Sigmoid colon (tissue), 4 donors: ENCODE results near the gene ACTR3C.

ENCODE experiments used
- EP300 ChIP-seq, 4 donors: sonication (generic); formaldehyde crosslinking; IDR thresholded peaks; one replicate each; pipeline ENCODE4 v1.6.1; 2017; ENCODE audit warnings: antibody characterized with exemption in 4 of 4
- POLR2AphosphoS5 ChIP-seq, 4 donors: sonication (generic); formaldehyde crosslinking; IDR thresholded peaks; one replicate each; pipeline ENCODE4 v1.6.1; 2017; ENCODE audit warnings: antibody characterized with exemption in 4 of 4
- TF ChIP-seq, protein P1 (sequence below), 4 experiments: fragments of 450-650 bp in 3 of 4; fragments of 200-600 bp in 1 of 4; IDR thresholded peaks; one replicate each; pipeline ENCODE4 v1.5.1; 2016 to 2019; ENCODE audit warnings: antibody characterized with exemption in 4 of 4, mild to moderate bottlenecking in 3 of 4, moderate library complexity in 2 of 4

DNA sequence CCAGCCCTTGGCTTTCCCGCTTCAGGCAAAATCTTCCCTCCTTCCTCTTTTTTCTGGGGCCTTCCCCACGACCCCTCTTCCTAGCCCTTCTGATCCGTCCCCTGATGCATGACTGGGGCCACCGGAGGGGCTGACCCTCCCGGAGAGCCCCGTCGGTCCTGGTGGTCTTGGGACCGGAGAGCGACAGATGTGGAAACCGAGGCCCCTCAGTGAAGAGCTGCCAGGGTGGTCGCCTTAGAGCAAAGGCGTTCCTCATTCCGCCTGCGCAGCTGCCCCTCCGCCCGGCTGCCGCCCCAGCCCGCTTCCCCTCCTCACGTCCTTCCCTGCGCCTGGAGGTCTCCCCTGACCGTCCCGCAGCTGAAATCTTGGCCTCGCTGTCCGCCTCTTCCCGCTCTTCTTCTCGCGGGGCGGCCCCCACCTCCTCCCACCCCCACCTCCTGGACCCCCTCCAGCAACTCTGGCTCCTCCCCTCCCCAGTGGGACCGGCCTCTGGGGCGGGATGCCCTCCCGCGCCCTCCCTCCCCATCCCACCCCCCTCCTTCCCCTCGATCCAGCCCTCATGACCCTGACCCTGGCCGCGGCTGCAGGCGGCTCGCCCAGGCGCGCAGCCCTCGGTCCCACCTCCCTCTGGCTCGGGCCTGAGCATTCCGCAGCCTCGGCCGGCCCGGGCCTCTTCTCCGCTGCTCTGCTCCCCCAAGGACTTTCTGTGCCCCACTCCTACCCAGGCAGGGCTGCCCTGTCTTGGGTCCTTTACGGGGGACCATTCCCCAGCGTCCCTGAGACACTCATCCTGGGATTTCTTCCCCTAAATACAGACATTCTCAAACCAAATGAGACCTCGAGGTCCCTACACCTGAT lies 18.1 kb upstream of the ACTR3C start, which contains the start of gene RARRES2:
- TF ChIP-seq, protein P1, sequence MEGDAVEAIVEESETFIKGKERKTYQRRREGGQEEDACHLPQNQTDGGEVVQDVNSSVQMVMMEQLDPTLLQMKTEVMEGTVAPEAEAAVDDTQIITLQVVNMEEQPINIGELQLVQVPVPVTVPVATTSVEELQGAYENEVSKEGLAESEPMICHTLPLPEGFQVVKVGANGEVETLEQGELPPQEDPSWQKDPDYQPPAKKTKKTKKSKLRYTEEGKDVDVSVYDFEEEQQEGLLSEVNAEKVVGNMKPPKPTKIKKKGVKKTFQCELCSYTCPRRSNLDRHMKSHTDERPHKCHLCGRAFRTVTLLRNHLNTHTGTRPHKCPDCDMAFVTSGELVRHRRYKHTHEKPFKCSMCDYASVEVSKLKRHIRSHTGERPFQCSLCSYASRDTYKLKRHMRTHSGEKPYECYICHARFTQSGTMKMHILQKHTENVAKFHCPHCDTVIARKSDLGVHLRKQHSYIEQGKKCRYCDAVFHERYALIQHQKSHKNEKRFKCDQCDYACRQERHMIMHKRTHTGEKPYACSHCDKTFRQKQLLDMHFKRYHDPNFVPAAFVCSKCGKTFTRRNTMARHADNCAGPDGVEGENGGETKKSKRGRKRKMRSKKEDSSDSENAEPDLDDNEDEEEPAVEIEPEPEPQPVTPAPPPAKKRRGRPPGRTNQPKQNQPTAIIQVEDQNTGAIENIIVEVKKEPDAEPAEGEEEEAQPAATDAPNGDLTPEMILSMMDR (IDR thresholded peaks at IDR 0.05), result no peak
- TF ChIP-seq EP300 (IDR thresholded peaks at IDR 0.05), result no peak
- TF ChIP-seq POLR2AphosphoS5 (IDR thresholded peaks at IDR 0.05), result peak; percentile 37 to 80 (median 72)
